K562 treated with DMSO at 1 percent for 48 hours (cell line): Measurements from ENCODE around the gene GDE1. TPM values are rescaled to one million over a fixed set of nuclear protein-coding genes. Genes with fewer than 3 reads are reported as not detected.

Experiments
- total RNA-seq: library from RNA; unstranded; fragments of 300-600 nt; gene quantifications from 2 replicates; pipeline ENCODE4 v1.2.3, GENCODE V29; 2022; ENCODE audit warnings: low replicate concordance; ENCODE audit errors: extremely low read depth

Gene GDE1
- total RNA-seq, result not detected in 2 replicates

GRCh38 chr16:19521471-19522396, at the start of gene GDE1:
TSS of gene GDE1 (minus strand) at chr16:19522098. CDS start at chr16:19521964, 134 bp downstream.

GRCh38 chr16:19555186-19555937, 33.5 kb upstream of the GDE1 start, which contains the start of gene VPS35L:
TSS of gene VPS35L (plus strand) at chr16:19555703. CDS start at chr16:19555730, 27 bp downstream.

GRCh38 chr16:19523559-19524355, 1.9 kb upstream of the GDE1 start, which contains the start of gene CCP110:
TSS of gene CCP110 (plus strand) at chr16:19523942. CDS start at chr16:19527882, 3,940 bp downstream.

Other genes starting within 250 kb of the GDE1 start
- gene CLEC19A, start 236.4 kb downstream of the GDE1 start, total RNA-seq, result not detected in 2 replicates
- gene TMC5, start 104.2 kb downstream of the GDE1 start, total RNA-seq, result not detected in 2 replicates
- gene CCP110, start 1.8 kb upstream of the GDE1 start, total RNA-seq, result not detected in 2 replicates
- gene VPS35L, start 33.6 kb upstream of the GDE1 start, total RNA-seq, result not detected in 2 replicates
- not detected in 2 replicates for gene KNOP1, start 196.1 kb upstream of the GDE1 start, total RNA-seq
- not detected in 2 replicates for gene IQCK, start 196.2 kb upstream of the GDE1 start, total RNA-seq